ENCODE results near the gene SSR1.

The SSR1 gene

GRCh38 chr6:7236306-7237209 lies 76.4 kb downstream of the SSR1 start:
- no peak for DNase-seq

DNA sequence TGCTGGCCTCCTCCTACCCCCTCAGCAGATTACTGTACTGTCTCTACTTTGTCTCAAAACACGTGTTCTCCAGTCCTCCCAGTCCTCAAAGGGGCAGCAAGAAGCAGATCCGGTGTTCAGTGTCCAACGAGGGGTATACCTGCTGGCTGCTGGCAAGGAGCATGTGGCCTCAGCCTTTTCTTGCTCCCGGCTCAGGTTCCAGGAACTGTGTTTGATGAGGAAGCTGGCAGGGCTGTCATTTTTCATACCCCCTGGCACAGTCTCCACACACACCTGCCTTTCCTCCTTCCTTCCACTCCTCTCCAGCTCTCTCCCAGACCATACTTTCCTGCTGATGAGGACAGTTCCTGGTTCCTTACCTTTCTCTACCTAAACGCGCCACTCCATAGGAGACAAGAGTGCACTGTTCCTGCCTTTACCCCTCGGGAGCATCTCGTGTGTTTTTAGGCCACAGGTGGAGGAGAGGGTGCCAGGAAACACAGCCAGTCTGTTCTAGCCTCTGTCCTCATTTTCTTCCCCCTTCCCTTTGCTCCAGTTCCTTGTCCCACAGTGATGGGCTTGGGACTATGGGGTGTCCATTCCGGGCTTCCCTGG lies 77.2 kb downstream of the SSR1 start:
- DNase-seq, result no peak

DNA sequence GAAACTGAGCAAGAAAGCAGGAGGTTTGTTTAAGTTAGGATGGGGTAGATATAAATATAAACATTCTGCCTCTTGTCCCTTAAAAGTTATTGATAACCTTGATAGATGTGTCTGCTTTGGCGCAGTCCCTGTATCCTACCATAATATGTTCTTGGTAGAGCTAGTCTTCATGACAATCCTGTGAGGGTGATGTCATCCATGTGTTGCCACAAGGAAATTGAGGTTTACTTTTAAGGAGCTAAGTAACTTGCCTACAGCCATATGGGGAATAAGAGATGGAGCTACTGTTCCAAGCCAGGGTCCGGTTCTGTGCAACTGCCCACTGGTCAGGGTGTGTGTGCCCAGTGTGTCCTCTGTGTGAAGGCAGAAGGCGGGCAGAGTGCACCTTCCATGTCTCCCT lies 78.5 kb downstream of the SSR1 start:
- no peak for DNase-seq

DNA sequence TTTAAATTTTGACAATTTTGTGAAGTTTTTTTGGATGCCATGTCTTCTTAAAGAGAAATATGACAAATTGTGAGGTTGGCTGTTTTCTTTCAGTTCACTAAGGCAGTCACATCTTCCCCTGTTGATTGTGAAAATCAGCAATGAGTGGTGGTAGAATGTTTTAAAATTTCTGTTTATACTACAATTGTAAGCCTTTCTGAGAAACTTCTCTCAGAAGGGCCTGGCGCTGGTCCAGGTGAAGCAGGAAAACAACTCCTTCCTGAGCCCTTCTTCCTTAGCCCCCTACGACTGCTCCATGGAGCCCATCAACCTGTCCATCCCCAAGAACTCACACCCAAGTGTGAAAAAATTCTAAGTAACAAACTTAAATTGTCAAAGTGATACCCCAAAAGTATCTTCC lies 80.6 kb downstream of the SSR1 start:
- DNase-seq, result no peak

DNA sequence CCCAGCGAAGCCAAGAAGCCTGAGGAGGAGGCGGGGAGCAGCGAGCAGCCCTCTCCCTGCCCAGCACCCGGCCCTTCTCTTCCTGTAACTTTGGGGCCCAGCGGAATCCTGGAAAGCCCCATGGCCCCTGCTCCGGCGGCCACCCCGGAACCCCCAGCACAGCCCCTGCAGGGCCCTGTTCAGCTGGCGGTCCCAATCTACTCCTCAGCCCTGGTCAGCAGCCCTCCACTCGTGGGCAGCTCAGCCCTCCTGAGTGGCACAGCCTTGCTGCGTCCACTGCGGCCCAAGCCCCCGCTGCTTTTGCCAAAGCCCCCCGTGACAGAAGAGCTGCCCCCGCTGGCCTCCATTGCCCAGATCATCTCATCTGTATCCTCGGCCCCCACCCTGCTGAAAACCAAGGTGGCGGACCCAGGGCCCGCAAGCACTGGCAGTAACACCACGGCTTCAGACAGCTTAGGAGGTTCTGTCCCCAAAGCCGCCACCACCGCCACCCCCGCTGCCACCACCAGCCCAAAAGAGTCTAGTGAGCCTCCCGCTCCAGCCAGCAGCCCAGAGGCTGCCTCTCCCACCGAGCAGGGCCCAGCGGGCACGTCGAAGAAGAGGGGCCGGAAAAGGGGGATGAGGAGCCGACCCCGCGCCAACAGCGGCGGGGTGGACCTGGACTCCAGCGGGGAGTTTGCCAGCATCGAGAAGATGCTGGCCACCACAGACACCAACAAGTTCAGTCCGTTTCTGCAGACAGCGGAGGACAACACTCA lies 81.9 kb downstream of the SSR1 start:
- DNase-seq, result no peak

GRCh38 chr6:7230327-7230691 lies 82.7 kb downstream of the SSR1 start:
- DNase-seq, result no peak

GRCh38 chr6:7229376-7230326 lies 83.3 kb downstream of the SSR1 start:
- no peak for DNase-seq

GRCh38 chr6:7228662-7229375 lies 84.2 kb downstream of the SSR1 start:
- no peak for DNase-seq

- DNase-seq, result no peak
Observed at GRCh38 chr6:7224731-7225130, 88.3 kb downstream of the SSR1 start.

GRCh38 chr6:7222197-7222596 lies 90.8 kb downstream of the SSR1 start:
- DNase-seq, result no peak

GRCh38 chr6:7219310-7219709 lies 93.7 kb downstream of the SSR1 start:
- peak; percentile 8 for DNase-seq

- DNase-seq, result no peak
Observed at GRCh38 chr6:7218406-7218988, 94.5 kb downstream of the SSR1 start.

All from activated CD4-positive, alpha-beta T cell treated with anti-CD3 and anti-CD28 coated beads, Interleukin-10, Interleukin-2, amounts not matched to agents 100 ng/mL and 50 ng/mL, durations not matched to agents 16 hours and 8 hours (primary cell).